Peyer's patch (tissue), 4 donors: ENCODE results near the gene TRPV4. TPM values are rescaled to one million over a fixed set of nuclear protein-coding genes. Genes with fewer than 3 reads are reported as not detected.

Source experiments
- DNase-seq, 3 donors: peaks; one replicate each; pipeline ENCODE4 v3.0.0-alpha.2; 2017 to 2019
- H3K27ac ChIP-seq, 4 donors: fragments of 200-600 bp; sonication (generic); one replicate each; pipeline ENCODE4 v1.5.1; 2016 to 2019
- H3K27me3 ChIP-seq, 2 donors: fragments of 200-600 bp; sonication (generic); one replicate each; pipeline ENCODE4 v1.5.1; 2019
- H3K36me3 ChIP-seq, 3 donors: fragments of 200-600 bp; sonication (generic); one replicate each; pipeline ENCODE4 v1.5.1; 2016 to 2019
- H3K4me1 ChIP-seq, 4 donors: fragments of 200-600 bp; sonication (generic); one replicate each; pipeline ENCODE4 v1.5.1; 2016 to 2019
- H3K4me3 ChIP-seq, 4 donors: fragments of 200-600 bp; sonication (generic); 1 replicate in 3 of 4; 2 replicates in 1 of 4; pipeline ENCODE4 v1.5.1; 2016 to 2019; ENCODE audit warnings: mild to moderate bottlenecking in 1 of 4
- H3K9me3 ChIP-seq, 4 donors: fragments of 200-600 bp; sonication (generic); one replicate each; pipeline ENCODE4 v1.5.1; 2016 to 2019; ENCODE audit warnings: mild to moderate bottlenecking in 1 of 4
- CTCF ChIP-seq, 6 experiments: fragments of 450-650 bp in 4 of 6; fragments of 200-600 bp in 2 of 6; sonication (generic) in 1 of 6; IDR thresholded peaks; one replicate each; pipeline ENCODE4 v1.5.1; 2017 to 2019; ENCODE audit warnings: antibody characterized with exemption in 6 of 6, mild to moderate bottlenecking in 3 of 6, moderate library complexity in 1 of 6
- POLR2A ChIP-seq, 2 donors: fragments of 450-650 bp; IDR thresholded peaks; one replicate each; pipeline ENCODE4 v1.5.1; 2017; ENCODE audit warnings: antibody characterized with exemption in 2 of 2, mild to moderate bottlenecking in 2 of 2, moderate library complexity in 2 of 2
- total RNA-seq, 4 donors: library from RNA; depleted of rRNA; stranded (reverse); fragments of >200 nt; gene quantifications; one replicate each; pipeline ENCODE4 v1.1.0, GENCODE V29; 2016

TRPV4 gene
- total RNA-seq, 4 donors from 2014 or later = 0.27 to 0.57 TPM; not detected in 2

- H3K4me3 ChIP-seq = no peak overlapping the region
- peak in 2 of 3 donors; percentile 20 to 54 for DNase-seq
- H3K4me1 ChIP-seq = peaks cover 0 to 8% (median 0%) of the 10 kb centered on the region in 4 donors
- H3K27ac ChIP-seq = no peak overlapping the region
- no peaks in the 10 kb centered on the region for H3K27me3 ChIP-seq
- peaks cover 0 to 5% (median 0%) of the 10 kb centered on the region in 4 donors for H3K9me3 ChIP-seq
- TF ChIP-seq POLR2A (IDR thresholded peaks at IDR 0.05) (no peak), CTCF (IDR thresholded peaks at IDR 0.05) (no peak)
- no peaks in the 10 kb centered on the region for H3K36me3 ChIP-seq
These were observed 55.7 kb downstream of the TRPV4 start for GRCh38 chr12:109777544-109777943.

DNA sequence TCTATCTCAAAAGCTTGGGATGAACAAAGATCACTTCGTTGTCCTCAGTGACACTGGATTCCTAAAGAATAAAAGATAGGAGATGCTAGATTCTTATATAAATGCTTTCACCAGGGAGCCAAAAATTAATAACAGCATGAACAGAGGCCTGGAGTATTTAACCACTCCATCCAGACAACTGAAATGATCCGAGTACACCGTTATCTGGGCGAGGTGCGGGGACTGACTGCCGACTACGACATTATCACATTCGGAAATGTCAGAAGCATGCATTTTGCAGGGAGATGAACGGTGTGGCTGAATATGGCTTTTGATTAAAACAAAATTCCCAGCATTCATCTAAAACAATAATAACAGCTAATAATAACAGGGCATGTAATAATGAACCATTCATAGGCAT is 56.6 kb downstream of the TRPV4 start:
- H3K36me3 ChIP-seq = no peaks in the 10 kb centered on the region
- TF ChIP-seq POLR2A (IDR thresholded peaks at IDR 0.05) = no peak
- TF ChIP-seq CTCF (IDR thresholded peaks at IDR 0.05) = no peak
- H3K27me3 ChIP-seq = no peaks in the 10 kb centered on the region
- DNase-seq = no peak
- H3K4me1 ChIP-seq = peaks cover 0 to 8% (median 0%) of the 10 kb centered on the region in 4 donors
- peaks cover 0 to 2% (median 0%) of the 10 kb centered on the region in 4 donors for H3K9me3 ChIP-seq
- no peak overlapping the region for H3K4me3 ChIP-seq
- no peak overlapping the region for H3K27ac ChIP-seq

- H3K4me1 ChIP-seq = peaks cover 0 to 8% (median 0%) of the 10 kb centered on the region in 4 donors
- H3K27me3 ChIP-seq = no peaks in the 10 kb centered on the region
- DNase-seq = peak; percentile 51 to 89 (median 86)
- peak; percentile 36 to 92 (median 86) for TF ChIP-seq CTCF (IDR thresholded peaks at IDR 0.05)
- TF ChIP-seq POLR2A (IDR thresholded peaks at IDR 0.05) = no peak
- H3K9me3 ChIP-seq = no peaks in the 10 kb centered on the region
- H3K27ac ChIP-seq = no peak overlapping the region
- no peak overlapping the region for H3K4me3 ChIP-seq
- H3K36me3 ChIP-seq = no peaks in the 10 kb centered on the region
These were observed 57.9 kb downstream of the TRPV4 start for GRCh38 chr12:109775172-109775881.

- no peak for TF ChIP-seq CTCF (IDR thresholded peaks at IDR 0.05)
- TF ChIP-seq POLR2A (IDR thresholded peaks at IDR 0.05) = no peak
- DNase-seq = peak in 2 of 3 donors; percentile 61
- Histone ChIP-seq H3K9me3 (no peaks in the 10 kb centered on the region), H3K27me3 (no peaks in the 10 kb centered on the region), H3K36me3 (no peaks in the 10 kb centered on the region), H3K4me1 (peaks cover 0 to 8% (median 0%) of the 10 kb centered on the region in 4 donors), H3K27ac (no peak overlapping the region), H3K4me3 (peak overlapping the region in 2 of 4 donors; percentile 10 to 37)
These were observed 59.7 kb downstream of the TRPV4 start for GRCh38 chr12:109773384-109774011.

DNA sequence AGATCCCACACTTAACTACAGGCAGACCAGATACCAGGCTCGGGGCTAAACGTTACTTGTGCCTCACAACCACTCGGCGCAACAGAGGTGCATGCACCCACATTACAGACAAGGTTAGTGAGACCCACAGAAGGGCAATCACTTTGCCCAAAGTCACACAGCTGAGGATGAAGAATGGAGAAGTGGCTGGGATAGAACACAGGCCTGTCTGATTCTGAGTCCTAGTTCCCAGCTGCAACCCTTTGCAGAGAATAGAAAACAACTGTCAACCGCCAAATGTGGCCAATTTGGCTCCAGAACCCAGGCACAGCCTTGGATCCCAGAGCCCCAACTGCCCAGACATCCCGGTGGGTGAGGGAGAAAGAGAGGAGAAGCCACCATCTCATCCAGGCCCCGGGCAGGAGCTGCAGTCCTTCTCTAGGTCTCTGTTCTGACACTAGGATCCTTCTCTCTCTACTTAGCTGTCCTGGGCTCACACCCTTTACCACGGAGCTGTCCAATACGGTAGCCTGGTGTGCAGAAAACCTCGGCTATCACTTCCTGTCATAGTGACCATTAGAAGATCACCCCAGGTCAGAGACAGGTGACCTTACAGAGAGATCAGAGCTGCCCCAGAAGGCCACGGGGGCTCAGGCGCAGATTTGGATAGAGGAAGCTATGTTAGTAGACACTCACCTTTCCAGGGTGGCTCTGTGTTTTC is 60.4 kb downstream of the TRPV4 start:
- H3K27ac ChIP-seq = no peak overlapping the region
- DNase-seq = peak in 2 of 3 donors; percentile 36 to 43

More for the DNA sequence above, 60.4 kb downstream of the TRPV4 start:
- H3K36me3 ChIP-seq = no peaks in the 10 kb centered on the region
- H3K9me3 ChIP-seq = no peaks in the 10 kb centered on the region
- TF ChIP-seq POLR2A (IDR thresholded peaks at IDR 0.05) = no peak
- TF ChIP-seq CTCF (IDR thresholded peaks at IDR 0.05) = no peak
- peaks cover 0 to 8% (median 0%) of the 10 kb centered on the region in 4 donors for H3K4me1 ChIP-seq
- H3K27me3 ChIP-seq = no peaks in the 10 kb centered on the region
- H3K4me3 ChIP-seq = no peak overlapping the region
